ENCODE measurements around the gene LENG8.
"Not testable (repeated sequence)": the region's sequence is repeated elsewhere in the genome, so short reads cannot be mapped to it uniquely, and the experiment has no call there.

The LENG8 gene

GRCh38 chr19:54460230-54461005 is 11.4 kb downstream of the LENG8 start:
- in situ Hi-C loops (cut with MboI; ENCODE audit: low sequenced_read_pairs), result no loop called here

- in situ Hi-C loops (cut with MboI; ENCODE audit: low sequenced_read_pairs), result no loop called here
These were observed 12.2 kb downstream of the LENG8 start for GRCh38 chr19:54461210-54461609.

- in situ Hi-C loops (cut with MboI; ENCODE audit: low sequenced_read_pairs), result no loop called here
These were observed 12.6 kb downstream of the LENG8 start for GRCh38 chr19:54461613-54462012.

GRCh38 chr19:54462047-54462654 is 13.2 kb downstream of the LENG8 start:
- in situ Hi-C loops (cut with MboI; ENCODE audit: low sequenced_read_pairs), result no loop called here

- in situ Hi-C loops (cut with MboI; ENCODE audit: low sequenced_read_pairs), result no loop called here
These were observed 13.9 kb downstream of the LENG8 start for GRCh38 chr19:54462655-54463530.

- in situ Hi-C loops (cut with MboI; ENCODE audit: low sequenced_read_pairs), result no loop called here
These were observed 14.6 kb downstream of the LENG8 start, which contains the start of gene LENG9 for GRCh38 chr19:54463531-54464043. LENG9 (minus strand) TSS chr19:54463778; CDS start chr19:54463526, 252 bp downstream.

GRCh38 chr19:54464044-54464629 is 15.1 kb downstream of the LENG8 start:
- in situ Hi-C loops (cut with MboI; ENCODE audit: low sequenced_read_pairs), result no loop called here

GRCh38 chr19:54464630-54465425 is 15.8 kb downstream of the LENG8 start:
- in situ Hi-C loops (cut with MboI; ENCODE audit: low sequenced_read_pairs), result no loop called here

GRCh38 chr19:54465426-54466109 is 16.6 kb downstream of the LENG8 start:
- in situ Hi-C loops (cut with MboI; ENCODE audit: low sequenced_read_pairs), result no loop called here

- in situ Hi-C loops (cut with MboI; ENCODE audit: low sequenced_read_pairs), result not testable (repeated sequence)
These were observed 17.1 kb downstream of the LENG8 start for GRCh38 chr19:54466110-54466480.

GRCh38 chr19:54469496-54469934 is 20.5 kb downstream of the LENG8 start:
- in situ Hi-C loops (cut with MboI; ENCODE audit: low sequenced_read_pairs), result no loop called here

GRCh38 chr19:54470276-54470887 is 21.4 kb downstream of the LENG8 start:
- in situ Hi-C loops (cut with MboI; ENCODE audit: low sequenced_read_pairs), result no loop called here

GRCh38 chr19:54470991-54471782 is 22.2 kb downstream of the LENG8 start:
- in situ Hi-C loops (cut with MboI; ENCODE audit: low sequenced_read_pairs), result no loop called here

GRCh38 chr19:54473071-54473891 is 24.3 kb downstream of the LENG8 start, which contains the start of gene CDC42EP5:
CDC42EP5 (minus strand) TSS chr19:54473296; CDS start chr19:54465547, 7,749 bp downstream.
- in situ Hi-C loops (cut with MboI; ENCODE audit: low sequenced_read_pairs), result no loop called here

- in situ Hi-C loops (cut with MboI; ENCODE audit: low sequenced_read_pairs), result no loop called here
These were observed 24.9 kb downstream of the LENG8 start for GRCh38 chr19:54473892-54474372.

GRCh38 chr19:54475706-54476105 is 26.7 kb downstream of the LENG8 start:
- in situ Hi-C loops (cut with MboI; ENCODE audit: low sequenced_read_pairs), result no loop called here

- in situ Hi-C loops (cut with MboI; ENCODE audit: low sequenced_read_pairs), result no loop called here
These were observed 28.7 kb downstream of the LENG8 start for GRCh38 chr19:54477650-54478049.
